IMR-90 (cell line): ENCODE results near the gene DHFR. TPM values are rescaled to one million over a fixed set of nuclear protein-coding genes. Genes with fewer than 3 reads are reported as not detected.

Experiments
- ATAC-seq: fragments of 200-7000 bp; cut with Tn5 transposase; 2 replicates; pipeline ENCODE4 v1.9.1; 2020; ENCODE audit warnings: low read depth, mild to moderate bottlenecking, moderate library complexity
- BruUV-seq: library from RNA; stranded (reverse); fragments of 400-500 nt; replicated peaks from 2 replicates; lab custom pipeline; 2021; lab: Mats Ljungman, UMichigan
- CTCF ChIA-PET: fragments of 300-600 bp; formaldehyde crosslinking; extraction: SDS; loops from one replicate; lab custom pipeline; 2021; ENCODE audit warnings: antibody characterized with exemption; lab: Yijun Ruan, JAX
- POLR2A ChIA-PET: fragments of 300-600 bp; sonication (Branson Sonifier 250); formaldehyde crosslinking; loops from one replicate; lab custom pipeline; 2022; ENCODE audit warnings: antibody characterized with exemption; ENCODE audit not compliant: unreplicated experiment; lab: Charles Lee
- DNase-seq: peaks from one replicate; pipeline ENCODE4 v3.0.0; 2013
- H2AFZ ChIP-seq: replicated peaks from 2 replicates; pipeline ENCODE3; 2013; ENCODE audit warnings: low read length, mild to moderate bottlenecking; ENCODE audit not compliant: poor library complexity
- H2AK5ac ChIP-seq: 2 replicates; pipeline ENCODE4 v1.6.1; 2013; ENCODE audit warnings: low read depth, low read length, inconsistent platforms
- H2AK9ac ChIP-seq: replicated peaks from 2 replicates; pipeline ENCODE3; 2013; ENCODE audit warnings: mild to moderate bottlenecking, low read depth, low read length, moderate library complexity; ENCODE audit not compliant: poor library complexity
- H2BK120ac ChIP-seq: 2 replicates; pipeline ENCODE4 v1.6.1; 2013; ENCODE audit warnings: low read depth, low read length, inconsistent platforms
- H2BK15ac ChIP-seq: 3 replicates; pipeline ENCODE4 v1.6.1; 2013; ENCODE audit warnings: low read depth, low read length, inconsistent platforms
- H2BK20ac ChIP-seq: 2 replicates; pipeline ENCODE4 v1.6.1; 2013; ENCODE audit warnings: low read depth, mild to moderate bottlenecking, inconsistent platforms, low read length, moderate library complexity
- H2BK5ac ChIP-seq: 2 replicates; pipeline ENCODE4 v1.6.1; 2013; ENCODE audit warnings: mild to moderate bottlenecking, low read depth, low read length, inconsistent platforms; ENCODE audit not compliant: poor library complexity, severe bottlenecking
- H3K14ac ChIP-seq: replicated peaks from 2 replicates; pipeline ENCODE4 v1.6.1; 2013; ENCODE audit warnings: low read depth, low read length, inconsistent platforms
- H3K18ac ChIP-seq: 2 replicates; pipeline ENCODE4 v1.6.1; 2013; ENCODE audit warnings: low read depth, low read length, control low read depth
- H3K23ac ChIP-seq: 2 replicates; pipeline ENCODE4 v1.6.1; 2013; ENCODE audit warnings: low read depth, low read length, inconsistent platforms
- H3K27ac ChIP-seq: 2 replicates; pipeline ENCODE4 v1.5.1; 2013; ENCODE audit warnings: mild to moderate bottlenecking, control low read depth, low read length; ENCODE audit not compliant: insufficient read depth
- H3K27me3 ChIP-seq: 2 replicates; pipeline ENCODE4 v1.6.1; 2013; ENCODE audit warnings: low read length; ENCODE audit not compliant: control insufficient read depth, insufficient read depth
- H3K36me3 ChIP-seq: 2 replicates; pipeline ENCODE4 v1.6.1; 2013; ENCODE audit warnings: low read length, mixed read lengths; ENCODE audit not compliant: control insufficient read depth, insufficient read depth
- H3K4ac ChIP-seq: 2 replicates; pipeline ENCODE4 v1.6.1; 2013; ENCODE audit warnings: low read depth, low read length, inconsistent platforms
- H3K4me1 ChIP-seq: 2 replicates; pipeline ENCODE4 v1.6.1; 2013; ENCODE audit warnings: low read length, mixed read lengths; ENCODE audit not compliant: control insufficient read depth, insufficient read depth
- H3K4me2 ChIP-seq: 2 replicates; pipeline ENCODE4 v1.6.1; 2013; ENCODE audit warnings: low read depth, mild to moderate bottlenecking, control low read depth, low read length, moderate library complexity
- H3K4me3 ChIP-seq: 2 replicates; pipeline ENCODE4 v1.5.1; 2013; ENCODE audit warnings: low read depth, mild to moderate bottlenecking, control low read depth, low read length, moderate library complexity; ENCODE audit not compliant: insufficient read depth
- H3K56ac ChIP-seq: 2 replicates; pipeline ENCODE4 v1.6.1; 2013; ENCODE audit warnings: low read length, inconsistent platforms; ENCODE audit not compliant: insufficient read depth; ENCODE audit errors: extremely low read depth
- H3K79me1 ChIP-seq, 2 experiments: 2 replicates each; pipeline ENCODE4 v1.6.1; 2013; ENCODE audit warnings: low read length in 2 of 2, inconsistent platforms in 1 of 2, low read depth in 1 of 2
- H3K9ac ChIP-seq: 2 replicates; pipeline ENCODE4 v1.6.1; 2013; ENCODE audit warnings: low read depth, low read length, control low read depth
- H3K9me1 ChIP-seq: 2 replicates; pipeline ENCODE4 v1.6.1; 2013; ENCODE audit warnings: low read length, inconsistent platforms; ENCODE audit not compliant: insufficient read depth
- H3K9me3 ChIP-seq: 2 replicates; pipeline ENCODE4 v1.6.1; 2013; ENCODE audit warnings: low read length; ENCODE audit not compliant: control insufficient read depth, insufficient read depth
- H4K20me1 ChIP-seq: 2 replicates; pipeline ENCODE4 v1.6.1; 2013; ENCODE audit warnings: low read length, inconsistent platforms; ENCODE audit not compliant: insufficient read depth
- H4K5ac ChIP-seq: 2 replicates; pipeline ENCODE4 v1.6.1; 2013; ENCODE audit warnings: mild to moderate bottlenecking, low read depth, low read length, control low read depth
- H4K8ac ChIP-seq, 2 experiments: 2 replicates each; pipeline ENCODE4 v1.6.1; 2013; ENCODE audit warnings: low read depth in 2 of 2, low read length in 2 of 2, control low read depth in 1 of 2, inconsistent platforms in 1 of 2
- H4K91ac ChIP-seq: 2 replicates; pipeline ENCODE4 v1.6.1; 2013; ENCODE audit warnings: low read depth, low read length, inconsistent platforms; ENCODE audit not compliant: insufficient read depth
- BHLHE40 ChIP-seq: fragments of 150-350 bp; IDR thresholded peaks from 2 replicates; pipeline ENCODE4 v1.6.1; 2016; ENCODE audit warnings: mild to moderate bottlenecking, low read depth, low read length
- CEBPB ChIP-seq: IDR thresholded peaks from 2 replicates; pipeline ENCODE4 v1.6.1; 2012; ENCODE audit warnings: low read depth, low read length, improper control_type of control experiment
- CHD1 ChIP-seq: IDR thresholded peaks from 2 replicates; pipeline ENCODE4 v1.6.1; 2012; ENCODE audit warnings: low read depth, low read length, improper control_type of control experiment
- CTCF ChIP-seq: conservative IDR thresholded peaks from 2 replicates; pipeline ENCODE4 v1.5.1; 2012; ENCODE audit warnings: mild to moderate bottlenecking, low read depth, low read length, improper control_type of control experiment
- ELK1 ChIP-seq: fragments of 150-350 bp; IDR thresholded peaks from 2 replicates; pipeline ENCODE4 v1.6.1; 2016; ENCODE audit warnings: low read depth, mild to moderate bottlenecking, low read length, moderate library complexity, borderline replicate concordance
- FOS ChIP-seq: fragments of 150-350 bp; IDR thresholded peaks from 2 replicates; pipeline ENCODE4 v1.6.1; 2016; ENCODE audit warnings: low read depth, low read length
- MAFK ChIP-seq: IDR thresholded peaks from 2 replicates; pipeline ENCODE4 v1.6.1; 2012; ENCODE audit warnings: low read depth, low read length, improper control_type of control experiment
- MAZ ChIP-seq: IDR thresholded peaks from 2 replicates; pipeline ENCODE4 v1.6.1; 2012; ENCODE audit warnings: low read depth, mild to moderate bottlenecking, low read length, improper control_type of control experiment, moderate library complexity, borderline replicate concordance
- MXI1 ChIP-seq: IDR thresholded peaks from 2 replicates; pipeline ENCODE4 v1.6.1; 2012; ENCODE audit warnings: low read depth, mild to moderate bottlenecking, low read length, moderate library complexity, borderline replicate concordance
- NFE2L2 ChIP-seq: fragments of 150-350 bp; IDR thresholded peaks from 2 replicates; pipeline ENCODE4 v1.6.1; 2016; ENCODE audit warnings: low read depth, mild to moderate bottlenecking, low read length
- POLR2A ChIP-seq: IDR thresholded peaks from 2 replicates; pipeline ENCODE4 v1.6.1; 2012; ENCODE audit warnings: mild to moderate bottlenecking, low read depth, low read length
- RAD21 ChIP-seq: IDR thresholded peaks from 2 replicates; pipeline ENCODE4 v1.6.1; 2012; ENCODE audit warnings: low read length, improper control_type of control experiment
- RCOR1 ChIP-seq: IDR thresholded peaks from 2 replicates; pipeline ENCODE4 v1.6.1; 2012; ENCODE audit warnings: mild to moderate bottlenecking, low read length, improper control_type of control experiment; ENCODE audit not compliant: insufficient replicate concordance
- RFX5 ChIP-seq: IDR thresholded peaks from 2 replicates; pipeline ENCODE4 v1.8.0; 2012; ENCODE audit warnings: low read depth, mild to moderate bottlenecking, low read length, moderate library complexity
- SMC3 ChIP-seq: fragments of 150-350 bp; IDR thresholded peaks from 2 replicates; pipeline ENCODE4 v1.6.1; 2016; ENCODE audit warnings: low read depth, mild to moderate bottlenecking, antibody characterized with exemption, low read length, moderate library complexity
- USF2 ChIP-seq: fragments of 150-350 bp; IDR thresholded peaks from 2 replicates; pipeline ENCODE4 v1.6.1; 2017; ENCODE audit warnings: mild to moderate bottlenecking, antibody characterized with exemption, low read length, low read depth
- WGBS, 2 experiments: methylation state at CpG; one replicate each; pipeline versions ENCODE4 v1.1.5 to v1.1.7; 2013; ENCODE audit warnings: missing lambda C conversion rate in 2 of 2; ENCODE audit not compliant: insufficient read length in 1 of 2; ENCODE audit errors: extremely low coverage in 2 of 2; 5-methylcytosine and 5-hydroxymethylcytosine counted together
- dilution Hi-C: fragments of 300-500 bp; cut with HindIII; formaldehyde crosslinking; loops from one replicate; pipeline ENCODE4 v1.14.3; 2018; ENCODE audit warnings: low sequenced_read_pairs; ENCODE audit not compliant: unreplicated experiment
- in situ Hi-C: fragments of 300-500 bp; cut with MboI; formaldehyde crosslinking; loops from 3 replicates; pipeline ENCODE4 v1.14.3; 2019; ENCODE audit warnings: low sequenced_read_pairs, inconsistent platforms, mixed read lengths
- intact Hi-C: fragments of 100-400 bp; cut with micrococcal nuclease; formaldehyde crosslinking; loops from 2 replicates; pipeline ENCODE4 v1.10.0; 2022
- polyA plus RNA-seq, 3 experiments: library from polyadenylated mRNA; depleted of rRNA; stranded (reverse); fragments of >200 nt; gene quantifications; 2 replicates each; pipeline ENCODE4 v1.2.3, GENCODE V29; 2012; ENCODE audit warnings: low replicate concordance in 1 of 3
- total RNA-seq: library from RNA; depleted of rRNA; stranded (reverse); fragments of >200 nt; gene quantifications from 2 replicates; pipeline ENCODE4 v1.2.3, GENCODE V29; 2012

Gene DHFR
- total and polyA plus RNA-seq, 2 of the 4 experiments (the other 2 are of a cell fraction), result 20.6 to 29.4 TPM

- Histone ChIP-seq H3K9me3 (no peaks in the 10 kb centered on the region), H3K27ac (no peak overlapping the region), H2AK9ac (no peak overlapping the region), H2BK20ac (no peak overlapping the region), H3K4ac (no peak overlapping the region), H3K4me2 (no peak overlapping the region), H3K4me1 (no peaks in the 10 kb centered on the region), H2BK120ac (no peak overlapping the region), H3K9ac (no peak overlapping the region), H4K20me1 (no peaks in the 10 kb centered on the region), H2AFZ (no peak overlapping the region), H2AK5ac (no peak overlapping the region), H3K79me1 (no peaks in the 10 kb centered on the region), H3K27me3 (no peaks in the 10 kb centered on the region), H3K23ac (no peak overlapping the region), H3K9me1 (no peaks in the 10 kb centered on the region), H2BK15ac (no peak overlapping the region), H4K91ac (no peak overlapping the region), H4K5ac (no peak overlapping the region), H3K18ac (no peak overlapping the region), H3K56ac (no peak overlapping the region), H3K4me3 (no peak overlapping the region), H3K36me3 (no peaks in the 10 kb centered on the region), H3K14ac (no peak overlapping the region), H4K8ac (no peak overlapping the region), H2BK5ac (no peak overlapping the region)
- ATAC-seq (0 out of 2 replicates have a peak, but pooled peaks have one; percentile 24), DNase-seq (no peak)
- POLR2A ChIA-PET, result no interaction called here
- WGBS, 2 experiments, result no CpG with 5 or more reads among the region's 3 CpGs
- in situ Hi-C loops (no loop called here), dilution Hi-C loops (no loop called here), intact Hi-C loops (no loop called here)
- CTCF ChIA-PET, result no interaction called here
- no TSS peak for BruUV-seq
- TF ChIP-seq CHD1, result no peak
- TF ChIP-seq RFX5, result no peak
- no peak for TF ChIP-seq RCOR1
- no peak for TF ChIP-seq ELK1
- TF ChIP-seq POLR2A, result no peak
- no peak for TF ChIP-seq FOS
- no peak for TF ChIP-seq RAD21
- TF ChIP-seq BHLHE40, result no peak
- no peak for TF ChIP-seq MAZ
- TF ChIP-seq USF2, result no peak
- no peak for TF ChIP-seq CTCF
- TF ChIP-seq NFE2L2, result no peak
- no peak for TF ChIP-seq CEBPB
- TF ChIP-seq SMC3, result no peak
- no peak for TF ChIP-seq MAFK
- no peak for TF ChIP-seq MXI1
Measured at GRCh38 chr5:80591352-80591751, 63.4 kb downstream of the DHFR start.
